Motor neuron (in vitro differentiated cells): ENCODE data around the gene PNCK. TPM values are rescaled to one million over a fixed set of nuclear protein-coding genes. Genes with fewer than 3 reads are reported as not detected.

Experiments used
- ATAC-seq, 8 experiments: fragments of 200-7000 bp; cut with Tn5 transposase; replicated peaks in 6 of 8; 2 replicates each; pipeline ENCODE4 v1.8.0; 2021; ENCODE audit warnings: mild to moderate bottlenecking in 8 of 8, moderate library complexity in 8 of 8
- H3K27ac ChIP-seq, 2 donors: fragments of 250-450 bp; sonication (Bioruptor Pico); 2 replicates each; pipeline ENCODE4 v1.9.0; 2021; ENCODE audit warnings: antibody characterized with exemption in 2 of 2, mild to moderate bottlenecking in 2 of 2, moderate library complexity in 1 of 2
- H3K4me1 ChIP-seq, 2 donors: fragments of 250-450 bp; sonication (Bioruptor Pico); replicated peaks in 1 of 2; 2 replicates each; pipeline ENCODE4 v1.6.1; 2021; ENCODE audit warnings: antibody characterized with exemption in 2 of 2, mild to moderate bottlenecking in 2 of 2, moderate library complexity in 1 of 2
- H3K4me3 ChIP-seq, 5 donors: fragments of 250-450 bp; sonication (Bioruptor Pico); 2 replicates each; pipeline ENCODE4 v1.9.0; 2021; ENCODE audit warnings: antibody characterized with exemption in 5 of 5, mild to moderate bottlenecking in 5 of 5, moderate library complexity in 4 of 5
- WGBS, 10 experiments: fragments of 450-650 bp; shearing (Covaris generic); methylation state at CpG; one replicate each; pipeline ENCODE4 v1.0.0; 2022; 5-methylcytosine and 5-hydroxymethylcytosine counted together
- in situ Hi-C, 9 experiments: fragments of 400-800 bp; cut with MboI; loops; one replicate each; pipeline ENCODE4 v1.15.0; 2021; ENCODE audit warnings: low sequenced_read_pairs in 9 of 9, low pct_unique_long_range_greater_than_20kb in 2 of 9; ENCODE audit not compliant: unreplicated experiment in 9 of 9
- total RNA-seq, 8 experiments: library from RNA; unstranded; fragments of 300-600 nt; gene quantifications; 2 replicates each; pipeline versions ENCODE4 v1.2.3 to v1.2.4, GENCODE V29; 2022

Gene PNCK
- total RNA-seq, 8 experiments from 2014 or later: 0.61 to 30.3 (median 10.6) TPM

- no peak for ATAC-seq
- 0 to 59% methylated on average over 1 to 8 of the region's 9 CpGs; no CpG with 5 or more reads in 8 of the 10 experiments for WGBS, 10 experiments
- in situ Hi-C loops: loop anchor here in 3 of 9 experiments (25.0 kb wide), 2 partner anchors 95 to 120 kb away; no protein-coding TSS in a partner anchor
- Histone ChIP-seq H3K27ac (no peak overlapping the region), H3K4me3 (no peak overlapping the region), H3K4me1 (no peaks in the 10 kb centered on the region)
Measured at GRCh38 chrX:153657161-153657560, 16.5 kb downstream of the PNCK start.

GRCh38 chrX:153653556-153653955, 20.1 kb downstream of the PNCK start:
- in situ Hi-C loops: loop anchor here in 3 of 9 experiments (25.0 kb wide), 2 partner anchors 91 to 116 kb away; no protein-coding TSS in a partner anchor
- Histone ChIP-seq H3K27ac (no peak overlapping the region), H3K4me3 (no peak overlapping the region), H3K4me1 (no peaks in the 10 kb centered on the region)
- WGBS, 10 experiments: 50 to 100% (median 83%) methylated on average over 1 to 2 of the region's 2 CpGs; no CpG with 5 or more reads in 1 of the 10 experiments
- no peak for ATAC-seq

GRCh38 chrX:153651540-153652079, 22.0 kb downstream of the PNCK start:
- in situ Hi-C loops: loop anchor here in 3 of 9 experiments (25.0 kb wide), 2 partner anchors 89 to 114 kb away; no protein-coding TSS in a partner anchor
- WGBS, 10 experiments: 0 to 55% methylated on average over 1 to 4 of the region's 9 CpGs; no CpG with 5 or more reads in 8 of the 10 experiments
- Histone ChIP-seq H3K4me1 (peaks cover 0 to 6% of the 10 kb centered on the region in 2 donors), H3K4me3 (no peak overlapping the region), H3K27ac (no peak overlapping the region)
- peak in 2 of 8 experiments; percentile 24 to 36 for ATAC-seq

GRCh38 chrX:153650959-153651358, 22.7 kb downstream of the PNCK start:
- Histone ChIP-seq H3K4me1 (peaks cover 0 to 9% of the 10 kb centered on the region in 2 donors), H3K27ac (no peak overlapping the region), H3K4me3 (no peak overlapping the region)
- in situ Hi-C loops: loop anchor here in 3 of 9 experiments (25.0 kb wide), 2 partner anchors 89 to 114 kb away; no protein-coding TSS in a partner anchor
- ATAC-seq: no peak
- WGBS, 10 experiments: 60 to 75% methylated on average over 1 to 4 of the region's 13 CpGs; no CpG with 5 or more reads in 8 of the 10 experiments

GRCh38 chrX:153649915-153650782, 23.5 kb downstream of the PNCK start:
- Histone ChIP-seq H3K4me3 (no peak overlapping the region), H3K4me1 (peaks cover 0 to 9% of the 10 kb centered on the region in 2 donors), H3K27ac (no peak overlapping the region)
- in situ Hi-C loops: loop anchor here in 3 of 9 experiments (25.0 kb wide), 2 partner anchors 88 to 113 kb away; no protein-coding TSS in a partner anchor
- WGBS, 10 experiments: no CpG with 5 or more reads among the region's 41 CpGs
- no peak for ATAC-seq

GRCh38 chrX:153649178-153649914, 24.3 kb downstream of the PNCK start:
- peak in 4 of 8 experiments; percentile 11 to 77 (median 49) for ATAC-seq
- WGBS, 10 experiments: 76% methylated on average over 9 of the region's 26 CpGs; no CpG with 5 or more reads in 9 of the 10 experiments
- no peak overlapping the region for H3K27ac ChIP-seq
- in situ Hi-C loops: no loop called here
- peaks cover 0 to 14% of the 10 kb centered on the region in 2 donors for H3K4me1 ChIP-seq
- H3K4me3 ChIP-seq: no peak overlapping the region

- no peak for ATAC-seq
- 39 to 100% (median 87%) methylated on average over 1 to 6 of the region's 17 CpGs; no CpG with 5 or more reads in 7 of the 10 experiments for WGBS, 10 experiments
- Histone ChIP-seq H3K4me3 (no peak overlapping the region), H3K27ac (no peak overlapping the region), H3K4me1 (peaks cover 0 to 14% of the 10 kb centered on the region in 2 donors)
- in situ Hi-C loops: no loop called here
Measured at GRCh38 chrX:153648358-153649177, 25.0 kb downstream of the PNCK start.

- Histone ChIP-seq H3K27ac (peak overlapping the region in 1 of 2 donors; percentile 50), H3K4me1 (peaks cover 5 to 18% of the 10 kb centered on the region in 2 donors), H3K4me3 (peak overlapping the region in 2 of 5 donors; percentile 15 to 28)
- in situ Hi-C loops: no loop called here
- no CpG with 5 or more reads among the region's 85 CpGs for WGBS, 10 experiments
- ATAC-seq: peak in 1 of 8 experiments; percentile 1
Measured at GRCh38 chrX:153647461-153648357, 25.9 kb downstream of the PNCK start.

- Histone ChIP-seq H3K4me1 (peaks cover 10 to 20% of the 10 kb centered on the region in 2 donors), H3K4me3 (peak within 1 kb of the TSS in 2 of 5 donors; percentile 15 to 28), H3K27ac (peak within 1 kb of the TSS in 1 of 2 donors; percentile 50)
- ATAC-seq: peak; percentile 25 to 66 (median 54)
- in situ Hi-C loops: no loop called here
- WGBS, 10 experiments: 34% methylated on average over 10 of the region's 53 CpGs; no CpG with 5 or more reads in 9 of the 10 experiments
Measured at GRCh38 chrX:153646620-153647373, 26.8 kb downstream of the PNCK start, which contains the start of gene DUSP9. Gene DUSP9 (plus strand): TSS chrX:153647203. CDS start chrX:153647954, 751 bp downstream.

- ATAC-seq: no peak
- H3K4me3 ChIP-seq: no peak overlapping the region
- WGBS, 10 experiments: 25 to 100% (median 73%) methylated on average over 1 to 2 of the region's 10 CpGs; no CpG with 5 or more reads in 6 of the 10 experiments
- no peak overlapping the region for H3K27ac ChIP-seq
- peaks cover 18 to 28% of the 10 kb centered on the region in 2 donors for H3K4me1 ChIP-seq
- in situ Hi-C loops: no loop called here
Measured at GRCh38 chrX:153645921-153646488, 27.6 kb downstream of the PNCK start.
